Mesodermal cell (in vitro differentiated cells): ENCODE results near the gene MAST4.
A peak's percentile ranks its signal among the peaks of the same experiment; 100 is the strongest.

Experiments
- H3K27ac ChIP-seq: 2 replicates; pipeline ENCODE4 v1.7.0; 2013; ENCODE audit warnings: mild to moderate bottlenecking, low read depth, low read length, moderate library complexity; ENCODE audit not compliant: severe bottlenecking
- H3K36me3 ChIP-seq: 2 replicates; pipeline ENCODE4 v1.7.1; 2013; ENCODE audit warnings: mild to moderate bottlenecking, low read length, moderate library complexity; ENCODE audit not compliant: control insufficient read depth, insufficient read depth
- H3K4me1 ChIP-seq: one replicate; pipeline ENCODE4 v1.7.1; 2013; ENCODE audit warnings: mild to moderate bottlenecking, low read length; ENCODE audit not compliant: insufficient read depth, control insufficient read depth, poor library complexity, severe bottlenecking
- H3K4me3 ChIP-seq: 2 replicates; pipeline ENCODE4 v1.7.0; 2013; ENCODE audit warnings: low read length, control low read depth, mild to moderate bottlenecking; ENCODE audit not compliant: insufficient read depth, poor library complexity, severe bottlenecking; ENCODE audit errors: extremely low read depth
- H3K9me3 ChIP-seq: 2 replicates; pipeline ENCODE4 v1.7.1; 2013; ENCODE audit warnings: mild to moderate bottlenecking, low read length, moderate library complexity; ENCODE audit not compliant: control insufficient read depth
- WGBS, 2 experiments: methylation state at CpG; one replicate each; pipeline ENCODE4 v1.1.5; 2013; ENCODE audit warnings: missing lambda C conversion rate in 2 of 2; ENCODE audit not compliant: insufficient coverage in 2 of 2; 5-methylcytosine and 5-hydroxymethylcytosine counted together

MAST4 gene

DNA sequence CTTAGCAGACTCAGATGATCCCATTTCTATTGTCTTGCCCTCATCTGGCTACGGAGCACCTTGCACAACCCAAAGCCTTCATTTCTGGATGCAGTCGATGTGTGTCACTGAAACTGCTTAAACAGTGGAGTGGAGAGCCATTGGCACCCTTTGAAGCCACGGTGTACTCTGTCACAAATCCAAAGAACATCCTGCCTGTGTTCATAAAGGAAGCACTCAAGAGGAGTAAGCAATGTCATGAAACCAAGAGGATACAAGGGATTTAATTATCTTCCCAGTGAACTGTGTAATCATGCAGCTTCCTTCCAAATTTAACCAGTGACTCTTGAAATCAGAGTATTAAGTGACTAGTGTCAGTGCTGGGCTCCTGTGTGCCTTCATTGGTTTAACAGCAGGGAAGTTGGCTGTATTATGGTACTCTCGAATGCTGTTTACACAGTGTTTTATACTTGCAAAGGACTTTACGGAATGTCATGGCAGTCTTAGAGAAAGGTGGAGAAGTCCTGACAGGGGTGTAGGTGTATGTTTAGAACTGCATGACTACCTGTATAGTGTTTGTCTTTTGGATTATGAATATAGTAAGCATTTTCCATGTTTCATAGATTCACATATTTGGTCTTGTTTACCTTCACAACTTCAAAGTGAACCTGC is 558.5 kb downstream of the MAST4 start:
- Histone ChIP-seq H3K36me3 (peaks cover 27% of the 10 kb centered on the region), H3K9me3 (no peaks in the 10 kb centered on the region), H3K27ac (no peak overlapping the region), H3K4me1 (no peaks in the 10 kb centered on the region), H3K4me3 (no peak overlapping the region)
- 86 to 100% methylated on average over 2 to 5 of the region's 5 CpGs for WGBS, 2 experiments

DNA sequence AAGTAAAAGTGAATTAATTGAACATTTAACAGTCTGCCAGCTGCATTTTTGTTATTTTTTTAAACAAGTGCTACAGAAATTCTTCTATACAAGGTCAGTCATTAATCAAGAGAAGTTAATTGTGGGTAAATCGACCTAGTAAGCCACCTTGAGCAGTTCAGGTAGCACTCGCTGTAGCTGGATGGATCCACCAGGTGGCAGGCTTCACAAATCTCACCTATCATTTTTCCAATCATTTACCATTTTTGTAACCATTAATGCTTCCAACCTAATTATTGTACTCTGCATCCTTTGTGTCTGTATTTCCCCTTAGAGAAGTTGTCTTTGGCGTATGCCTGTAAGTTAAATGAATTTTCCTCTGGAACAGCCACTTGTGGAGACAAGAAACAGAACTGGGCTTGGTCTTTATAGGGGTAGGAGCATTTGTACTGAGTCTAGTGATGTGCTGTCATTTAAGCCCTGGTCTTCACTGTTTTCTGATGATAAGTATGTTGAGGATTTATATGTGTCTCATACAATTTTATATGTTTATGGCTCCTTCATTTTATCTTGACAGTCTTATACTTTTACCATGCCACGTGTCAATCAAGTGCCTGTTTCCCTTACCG is 560.9 kb downstream of the MAST4 start:
- Histone ChIP-seq H3K9me3 (no peaks in the 10 kb centered on the region), H3K4me1 (peaks cover 6% of the 10 kb centered on the region), H3K36me3 (peaks cover 23% of the 10 kb centered on the region), H3K4me3 (no peak overlapping the region), H3K27ac (no peak overlapping the region)
- 48% methylated on average over 2 to 3 of the region's 5 CpGs for WGBS, 2 experiments

DNA sequence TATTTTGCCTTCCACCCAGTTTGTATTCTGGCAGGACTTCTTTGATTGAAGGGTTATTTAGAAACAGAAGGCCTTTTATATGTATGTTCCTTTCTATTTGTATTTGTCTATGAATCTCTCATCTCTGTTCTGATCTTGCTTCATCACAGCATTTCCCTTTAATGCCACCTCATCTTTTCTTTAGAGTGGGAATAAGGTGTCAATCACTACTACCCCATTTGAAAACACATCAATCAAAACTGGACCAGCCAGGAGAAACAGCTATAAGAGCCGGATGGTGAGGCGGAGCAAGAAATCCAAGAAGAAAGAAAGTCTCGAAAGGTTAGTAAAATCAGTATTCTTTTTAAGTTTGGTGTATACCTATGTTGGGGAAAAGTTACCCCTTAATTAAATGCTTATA is 564.1 kb downstream of the MAST4 start:
- Histone ChIP-seq H3K4me1 (peaks cover 6% of the 10 kb centered on the region), H3K4me3 (no peak overlapping the region), H3K27ac (no peak overlapping the region), H3K36me3 (peaks cover 41% of the 10 kb centered on the region), H3K9me3 (no peaks in the 10 kb centered on the region)
- WGBS, 2 experiments = 100% methylated on average over 1 of the region's 3 CpGs; no CpG with 5 or more reads in 1 of the 2 experiments

DNA sequence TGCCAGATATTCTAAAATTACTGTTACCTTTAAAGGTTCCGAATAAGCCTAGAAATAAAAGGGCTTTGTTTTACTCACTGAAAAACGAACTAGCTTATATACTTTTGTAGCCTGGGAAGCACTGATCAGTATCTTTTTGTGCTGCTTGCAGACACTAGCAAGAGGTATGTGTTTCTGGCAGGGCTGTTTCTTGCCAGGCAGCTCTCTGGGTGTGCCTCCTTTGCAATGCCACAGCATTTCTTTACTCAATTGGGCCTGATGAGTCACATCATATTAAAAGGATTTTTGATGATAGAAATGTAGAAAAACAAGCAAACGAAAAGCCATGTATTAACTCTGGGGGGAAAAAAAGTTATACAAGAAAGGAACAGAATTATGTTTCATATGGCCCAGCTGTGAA is 564.8 kb downstream of the MAST4 start:
- peaks cover 48% of the 10 kb centered on the region for H3K36me3 ChIP-seq
- 52 to 77% methylated on average over 2 to 3 of the region's 3 CpGs for WGBS, 2 experiments
- peak overlapping the region; percentile 30 for H3K27ac ChIP-seq

DNA sequence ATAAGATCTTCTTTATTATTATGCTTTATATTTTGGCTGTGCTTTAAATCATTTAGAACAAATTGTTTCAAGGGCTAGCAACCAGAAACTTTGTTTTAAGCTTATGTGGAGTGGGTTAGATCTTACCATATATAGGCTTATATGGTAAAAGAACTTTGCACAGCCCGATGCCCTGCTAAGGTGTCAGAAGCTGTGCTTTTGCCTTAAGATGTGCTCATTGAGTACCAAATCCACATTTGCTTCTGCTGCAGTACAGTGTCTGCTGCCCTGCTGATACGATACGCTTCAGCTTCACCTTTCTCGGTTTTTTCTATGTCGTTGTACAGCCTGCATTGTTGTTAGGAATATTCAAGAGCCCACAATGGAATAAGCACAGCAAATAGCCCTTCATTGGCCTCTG is 565.6 kb downstream of the MAST4 start:
- Histone ChIP-seq H3K4me3 (no peak overlapping the region), H3K36me3 (peaks cover 51% of the 10 kb centered on the region), H3K4me1 (peaks cover 9% of the 10 kb centered on the region), H3K9me3 (no peaks in the 10 kb centered on the region), H3K27ac (no peak overlapping the region)
- 97 to 100% methylated on average over 3 to 4 of the region's 5 CpGs for WGBS, 2 experiments

More for the DNA sequence above, 564.8 kb downstream of the MAST4 start:
- H3K4me3 ChIP-seq = no peak overlapping the region
- no peaks in the 10 kb centered on the region for H3K9me3 ChIP-seq
- peaks cover 8% of the 10 kb centered on the region for H3K4me1 ChIP-seq

DNA sequence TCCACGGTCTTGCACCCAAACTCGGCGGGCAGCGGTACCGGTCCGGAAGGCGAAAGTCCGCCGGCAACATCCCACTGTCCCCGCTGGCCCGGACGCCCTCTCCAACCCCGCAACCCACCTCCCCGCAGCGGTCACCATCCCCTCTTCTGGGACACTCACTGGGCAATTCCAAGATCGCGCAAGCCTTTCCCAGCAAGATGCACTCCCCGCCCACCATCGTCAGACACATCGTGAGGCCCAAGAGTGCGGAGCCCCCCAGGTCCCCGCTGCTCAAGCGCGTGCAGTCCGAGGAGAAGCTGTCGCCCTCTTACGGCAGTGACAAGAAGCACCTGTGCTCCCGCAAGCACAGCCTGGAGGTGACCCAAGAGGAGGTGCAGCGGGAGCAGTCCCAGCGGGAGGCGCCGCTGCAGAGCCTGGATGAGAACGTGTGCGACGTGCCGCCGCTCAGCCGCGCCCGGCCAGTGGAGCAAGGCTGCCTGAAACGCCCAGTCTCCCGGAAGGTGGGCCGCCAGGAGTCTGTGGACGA is 567.1 kb downstream of the MAST4 start:
- peaks cover 9% of the 10 kb centered on the region for H3K4me1 ChIP-seq
- H3K9me3 ChIP-seq = no peaks in the 10 kb centered on the region
- no peak overlapping the region for H3K4me3 ChIP-seq
- H3K27ac ChIP-seq = no peak overlapping the region
- H3K36me3 ChIP-seq = peaks cover 57% of the 10 kb centered on the region
- 95 to 98% methylated on average over 21 to 44 of the region's 44 CpGs for WGBS, 2 experiments

DNA sequence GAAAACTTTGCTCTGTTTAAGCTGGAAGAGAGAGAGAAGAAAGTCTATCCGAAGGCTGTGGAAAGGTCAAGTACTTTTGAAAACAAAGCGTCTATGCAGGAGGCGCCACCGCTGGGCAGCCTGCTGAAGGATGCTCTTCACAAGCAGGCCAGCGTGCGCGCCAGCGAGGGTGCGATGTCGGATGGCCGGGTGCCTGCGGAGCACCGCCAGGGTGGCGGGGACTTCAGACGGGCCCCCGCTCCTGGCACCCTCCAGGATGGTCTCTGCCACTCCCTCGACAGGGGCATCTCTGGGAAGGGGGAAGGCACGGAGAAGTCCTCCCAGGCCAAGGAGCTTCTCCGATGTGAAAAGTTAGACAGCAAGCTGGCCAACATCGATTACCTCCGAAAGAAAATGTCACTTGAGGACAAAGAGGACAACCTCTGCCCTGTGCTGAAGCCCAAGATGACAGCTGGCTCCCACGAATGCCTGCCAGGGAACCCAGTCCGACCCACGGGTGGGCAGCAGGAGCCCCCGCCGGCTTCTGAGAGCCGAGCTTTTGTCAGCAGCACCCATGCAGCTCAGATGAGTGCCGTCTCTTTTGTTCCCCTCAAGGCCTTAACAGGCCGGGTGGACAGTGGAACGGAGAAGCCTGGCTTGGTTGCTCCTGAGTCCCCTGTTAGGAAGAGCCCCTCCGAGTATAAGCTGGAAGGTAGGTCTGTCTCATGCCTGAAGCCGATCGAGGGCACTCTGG is 567.8 kb downstream of the MAST4 start:
- H3K36me3 ChIP-seq = peaks cover 57% of the 10 kb centered on the region
- H3K27ac ChIP-seq = no peak overlapping the region
- H3K4me3 ChIP-seq = no peak overlapping the region
- peaks cover 9% of the 10 kb centered on the region for H3K4me1 ChIP-seq
- 91 to 95% methylated on average over 31 to 33 of the region's 33 CpGs for WGBS, 2 experiments
- H3K9me3 ChIP-seq = no peaks in the 10 kb centered on the region

DNA sequence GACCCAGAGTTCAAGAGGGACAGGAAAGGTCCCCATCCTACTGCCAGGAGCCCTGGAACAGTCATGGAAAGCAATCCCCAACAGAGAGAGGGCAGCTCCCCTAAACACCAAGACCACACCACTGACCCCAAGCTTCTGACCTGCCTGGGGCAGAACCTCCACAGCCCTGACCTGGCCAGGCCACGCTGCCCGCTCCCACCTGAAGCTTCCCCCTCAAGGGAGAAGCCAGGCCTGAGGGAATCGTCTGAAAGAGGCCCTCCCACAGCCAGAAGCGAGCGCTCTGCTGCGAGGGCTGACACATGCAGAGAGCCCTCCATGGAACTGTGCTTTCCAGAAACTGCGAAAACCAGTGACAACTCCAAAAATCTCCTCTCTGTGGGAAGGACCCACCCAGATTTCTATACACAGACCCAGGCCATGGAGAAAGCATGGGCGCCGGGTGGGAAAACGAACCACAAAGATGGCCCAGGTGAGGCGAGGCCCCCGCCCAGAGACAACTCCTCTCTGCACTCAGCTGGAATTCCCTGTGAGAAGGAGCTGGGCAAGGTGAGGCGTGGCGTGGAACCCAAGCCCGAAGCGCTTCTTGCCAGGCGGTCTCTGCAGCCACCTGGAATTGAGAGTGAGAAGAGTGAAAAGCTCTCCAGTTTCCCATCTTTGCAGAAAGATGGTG is 568.8 kb downstream of the MAST4 start:
- no peaks in the 10 kb centered on the region for H3K9me3 ChIP-seq
- H3K36me3 ChIP-seq = peaks cover 59% of the 10 kb centered on the region
- no peak overlapping the region for H3K27ac ChIP-seq
- H3K4me1 ChIP-seq = peaks cover 9% of the 10 kb centered on the region
- no peak overlapping the region for H3K4me3 ChIP-seq
- WGBS, 2 experiments = 95 to 96% methylated on average over 10 to 11 of the region's 17 CpGs

DNA sequence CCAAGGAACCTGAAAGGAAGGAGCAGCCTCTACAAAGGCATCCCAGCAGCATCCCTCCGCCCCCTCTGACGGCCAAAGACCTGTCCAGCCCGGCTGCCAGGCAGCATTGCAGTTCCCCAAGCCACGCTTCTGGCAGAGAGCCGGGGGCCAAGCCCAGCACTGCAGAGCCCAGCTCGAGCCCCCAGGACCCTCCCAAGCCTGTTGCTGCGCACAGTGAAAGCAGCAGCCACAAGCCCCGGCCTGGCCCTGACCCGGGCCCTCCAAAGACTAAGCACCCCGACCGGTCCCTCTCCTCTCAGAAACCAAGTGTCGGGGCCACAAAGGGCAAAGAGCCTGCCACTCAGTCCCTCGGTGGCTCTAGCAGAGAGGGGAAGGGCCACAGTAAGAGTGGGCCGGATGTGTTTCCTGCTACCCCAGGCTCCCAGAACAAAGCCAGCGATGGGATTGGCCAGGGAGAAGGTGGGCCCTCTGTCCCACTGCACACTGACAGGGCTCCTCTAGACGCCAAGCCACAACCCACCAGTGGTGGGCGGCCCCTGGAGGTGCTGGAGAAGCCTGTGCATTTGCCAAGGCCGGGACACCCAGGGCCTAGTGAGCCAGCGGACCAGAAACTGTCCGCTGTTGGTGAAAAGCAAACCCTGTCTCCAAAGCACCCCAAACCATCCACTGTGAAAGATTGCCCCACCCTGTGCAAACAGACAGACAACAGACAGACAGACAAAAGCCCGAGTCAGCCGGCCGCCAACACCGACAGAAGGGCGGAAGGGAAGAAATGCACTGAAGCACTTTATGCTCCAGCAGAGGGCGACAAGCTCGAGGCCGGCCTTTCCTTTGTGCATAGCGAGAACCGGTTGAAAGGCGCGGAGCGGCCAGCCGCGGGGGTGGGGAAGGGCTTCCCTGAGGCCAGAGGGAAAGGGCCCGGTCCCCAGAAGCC is 569.6 kb downstream of the MAST4 start:
- Histone ChIP-seq H3K9me3 (no peaks in the 10 kb centered on the region), H3K4me3 (no peak overlapping the region), H3K4me1 (peaks cover 7% of the 10 kb centered on the region), H3K27ac (peak overlapping the region; percentile 23), H3K36me3 (peaks cover 56% of the 10 kb centered on the region)
- 61 to 64% methylated on average over 30 to 34 of the region's 36 CpGs for WGBS, 2 experiments
